ENCODE results near the gene MSH5. TPM values are rescaled to one million over a fixed set of nuclear protein-coding genes. Genes with fewer than 3 reads are reported as not detected.

Gene MSH5
- total and polyA plus RNA-seq, 9 of the 15 experiments (the other 6 are each of a cell fraction or from before 2014, with no cell fraction given): 12.5 to 104 (median 46.6) TPM

GRCh38 chr6:31734821-31735406 lies 4.9 kb upstream of the MSH5 start (continued):
- TF ChIP-seq, protein P1, sequence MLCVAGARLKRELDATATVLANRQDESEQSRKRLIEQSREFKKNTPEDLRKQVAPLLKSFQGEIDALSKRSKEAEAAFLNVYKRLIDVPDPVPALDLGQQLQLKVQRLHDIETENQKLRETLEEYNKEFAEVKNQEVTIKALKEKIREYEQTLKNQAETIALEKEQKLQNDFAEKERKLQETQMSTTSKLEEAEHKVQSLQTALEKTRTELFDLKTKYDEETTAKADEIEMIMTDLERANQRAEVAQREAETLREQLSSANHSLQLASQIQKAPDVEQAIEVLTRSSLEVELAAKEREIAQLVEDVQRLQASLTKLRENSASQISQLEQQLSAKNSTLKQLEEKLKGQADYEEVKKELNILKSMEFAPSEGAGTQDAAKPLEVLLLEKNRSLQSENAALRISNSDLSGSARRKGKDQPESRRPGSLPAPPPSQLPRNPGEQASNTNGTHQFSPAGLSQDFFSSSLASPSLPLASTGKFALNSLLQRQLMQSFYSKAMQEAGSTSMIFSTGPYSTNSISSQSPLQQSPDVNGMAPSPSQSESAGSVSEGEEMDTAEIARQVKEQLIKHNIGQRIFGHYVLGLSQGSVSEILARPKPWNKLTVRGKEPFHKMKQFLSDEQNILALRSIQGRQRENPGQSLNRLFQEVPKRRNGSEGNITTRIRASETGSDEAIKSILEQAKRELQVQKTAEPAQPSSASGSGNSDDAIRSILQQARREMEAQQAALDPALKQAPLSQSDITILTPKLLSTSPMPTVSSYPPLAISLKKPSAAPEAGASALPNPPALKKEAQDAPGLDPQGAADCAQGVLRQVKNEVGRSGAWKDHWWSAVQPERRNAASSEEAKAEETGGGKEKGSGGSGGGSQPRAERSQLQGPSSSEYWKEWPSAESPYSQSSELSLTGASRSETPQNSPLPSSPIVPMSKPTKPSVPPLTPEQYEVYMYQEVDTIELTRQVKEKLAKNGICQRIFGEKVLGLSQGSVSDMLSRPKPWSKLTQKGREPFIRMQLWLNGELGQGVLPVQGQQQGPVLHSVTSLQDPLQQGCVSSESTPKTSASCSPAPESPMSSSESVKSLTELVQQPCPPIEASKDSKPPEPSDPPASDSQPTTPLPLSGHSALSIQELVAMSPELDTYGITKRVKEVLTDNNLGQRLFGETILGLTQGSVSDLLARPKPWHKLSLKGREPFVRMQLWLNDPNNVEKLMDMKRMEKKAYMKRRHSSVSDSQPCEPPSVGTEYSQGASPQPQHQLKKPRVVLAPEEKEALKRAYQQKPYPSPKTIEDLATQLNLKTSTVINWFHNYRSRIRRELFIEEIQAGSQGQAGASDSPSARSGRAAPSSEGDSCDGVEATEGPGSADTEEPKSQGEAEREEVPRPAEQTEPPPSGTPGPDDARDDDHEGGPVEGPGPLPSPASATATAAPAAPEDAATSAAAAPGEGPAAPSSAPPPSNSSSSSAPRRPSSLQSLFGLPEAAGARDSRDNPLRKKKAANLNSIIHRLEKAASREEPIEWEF (CRISPR knock-in tag; IDR thresholded peaks at IDR 0.05): no peak
- TF ChIP-seq CCNT2 (IDR thresholded peaks at IDR 0.05; ENCODE audit: borderline replicate concordance, extremely low read depth, insufficient read length, low read depth, low read length) (no peak), SPI1 (IDR thresholded peaks at IDR 0.05; ENCODE audit: borderline replicate concordance, low read depth, low read length) (peak; percentile 79; the same call in 1 of the 2 replicates), IFI16 (CRISPR knock-in tag; IDR thresholded peaks at IDR 0.05) (no peak), TRIM28 (IDR thresholded peaks at IDR 0.05) (no peak), MCM3 (IDR thresholded peaks at IDR 0.05) (no peak), NCOA6 (IDR thresholded peaks at IDR 0.05) (no peak), SRSF7 (optimal IDR thresholded peaks at IDR 0.05; ENCODE audit: low read depth, low read length) (no peak), TFAP4 (CRISPR knock-in tag; IDR thresholded peaks at IDR 0.05; ENCODE audit: borderline replicate concordance) (no peak), CHD2 (IDR thresholded peaks at IDR 0.05; ENCODE audit: low read depth, low read length) (peak; percentile 68)
- TF ChIP-seq, protein P2, sequence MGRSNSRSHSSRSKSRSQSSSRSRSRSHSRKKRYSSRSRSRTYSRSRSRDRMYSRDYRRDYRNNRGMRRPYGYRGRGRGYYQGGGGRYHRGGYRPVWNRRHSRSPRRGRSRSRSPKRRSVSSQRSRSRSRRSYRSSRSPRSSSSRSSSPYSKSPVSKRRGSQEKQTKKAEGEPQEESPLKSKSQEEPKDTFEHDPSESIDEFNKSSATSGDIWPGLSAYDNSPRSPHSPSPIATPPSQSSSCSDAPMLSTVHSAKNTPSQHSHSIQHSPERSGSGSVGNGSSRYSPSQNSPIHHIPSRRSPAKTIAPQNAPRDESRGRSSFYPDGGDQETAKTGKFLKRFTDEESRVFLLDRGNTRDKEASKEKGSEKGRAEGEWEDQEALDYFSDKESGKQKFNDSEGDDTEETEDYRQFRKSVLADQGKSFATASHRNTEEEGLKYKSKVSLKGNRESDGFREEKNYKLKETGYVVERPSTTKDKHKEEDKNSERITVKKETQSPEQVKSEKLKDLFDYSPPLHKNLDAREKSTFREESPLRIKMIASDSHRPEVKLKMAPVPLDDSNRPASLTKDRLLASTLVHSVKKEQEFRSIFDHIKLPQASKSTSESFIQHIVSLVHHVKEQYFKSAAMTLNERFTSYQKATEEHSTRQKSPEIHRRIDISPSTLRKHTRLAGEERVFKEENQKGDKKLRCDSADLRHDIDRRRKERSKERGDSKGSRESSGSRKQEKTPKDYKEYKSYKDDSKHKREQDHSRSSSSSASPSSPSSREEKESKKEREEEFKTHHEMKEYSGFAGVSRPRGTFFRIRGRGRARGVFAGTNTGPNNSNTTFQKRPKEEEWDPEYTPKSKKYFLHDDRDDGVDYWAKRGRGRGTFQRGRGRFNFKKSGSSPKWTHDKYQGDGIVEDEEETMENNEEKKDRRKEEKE (IDR thresholded peaks at IDR 0.05; ENCODE audit: borderline replicate concordance in 1 of 2, control insufficient read depth in 1 of 2, low read depth in 2 of 2, low read length in 1 of 2): 0 out of 4 replicates have a peak, but pooled peaks of 1 of the 2 experiments have one; percentile 68
- TF ChIP-seq, protein P3, sequence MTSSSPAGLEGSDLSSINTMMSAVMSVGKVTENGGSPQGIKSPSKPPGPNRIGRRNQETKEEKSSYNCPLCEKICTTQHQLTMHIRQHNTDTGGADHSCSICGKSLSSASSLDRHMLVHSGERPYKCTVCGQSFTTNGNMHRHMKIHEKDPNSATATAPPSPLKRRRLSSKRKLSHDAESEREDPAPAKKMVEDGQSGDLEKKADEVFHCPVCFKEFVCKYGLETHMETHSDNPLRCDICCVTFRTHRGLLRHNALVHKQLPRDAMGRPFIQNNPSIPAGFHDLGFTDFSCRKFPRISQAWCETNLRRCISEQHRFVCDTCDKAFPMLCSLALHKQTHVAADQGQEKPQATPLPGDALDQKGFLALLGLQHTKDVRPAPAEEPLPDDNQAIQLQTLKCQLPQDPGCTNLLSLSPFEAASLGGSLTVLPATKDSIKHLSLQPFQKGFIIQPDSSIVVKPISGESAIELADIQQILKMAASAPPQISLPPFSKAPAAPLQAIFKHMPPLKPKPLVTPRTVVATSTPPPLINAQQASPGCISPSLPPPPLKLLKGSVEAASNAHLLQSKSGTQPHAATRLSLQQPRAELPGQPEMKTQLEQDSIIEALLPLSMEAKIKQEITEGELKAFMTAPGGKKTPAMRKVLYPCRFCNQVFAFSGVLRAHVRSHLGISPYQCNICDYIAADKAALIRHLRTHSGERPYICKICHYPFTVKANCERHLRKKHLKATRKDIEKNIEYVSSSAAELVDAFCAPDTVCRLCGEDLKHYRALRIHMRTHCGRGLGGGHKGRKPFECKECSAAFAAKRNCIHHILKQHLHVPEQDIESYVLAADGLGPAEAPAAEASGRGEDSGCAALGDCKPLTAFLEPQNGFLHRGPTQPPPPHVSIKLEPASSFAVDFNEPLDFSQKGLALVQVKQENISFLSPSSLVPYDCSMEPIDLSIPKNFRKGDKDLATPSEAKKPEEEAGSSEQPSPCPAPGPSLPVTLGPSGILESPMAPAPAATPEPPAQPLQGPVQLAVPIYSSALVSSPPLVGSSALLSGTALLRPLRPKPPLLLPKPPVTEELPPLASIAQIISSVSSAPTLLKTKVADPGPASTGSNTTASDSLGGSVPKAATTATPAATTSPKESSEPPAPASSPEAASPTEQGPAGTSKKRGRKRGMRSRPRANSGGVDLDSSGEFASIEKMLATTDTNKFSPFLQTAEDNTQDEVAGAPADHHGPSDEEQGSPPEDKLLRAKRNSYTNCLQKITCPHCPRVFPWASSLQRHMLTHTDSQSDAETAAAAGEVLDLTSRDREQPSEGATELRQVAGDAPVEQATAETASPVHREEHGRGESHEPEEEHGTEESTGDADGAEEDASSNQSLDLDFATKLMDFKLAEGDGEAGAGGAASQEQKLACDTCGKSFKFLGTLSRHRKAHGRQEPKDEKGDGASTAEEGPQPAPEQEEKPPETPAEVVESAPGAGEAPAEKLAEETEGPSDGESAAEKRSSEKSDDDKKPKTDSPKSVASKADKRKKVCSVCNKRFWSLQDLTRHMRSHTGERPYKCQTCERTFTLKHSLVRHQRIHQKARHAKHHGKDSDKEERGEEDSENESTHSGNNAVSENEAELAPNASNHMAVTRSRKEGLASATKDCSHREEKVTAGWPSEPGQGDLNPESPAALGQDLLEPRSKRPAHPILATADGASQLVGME (CRISPR knock-in tag; IDR thresholded peaks at IDR 0.05): no peak
